Cerebellar cortex (tissue), 1 donor: ENCODE measurements around the gene PDCD5.
"Not testable (repeated sequence)": the region's sequence is repeated elsewhere in the genome, so short reads cannot be mapped to it uniquely, and the experiment has no call there.

Experiments
- DNase-seq: peaks from one replicate; pipeline ENCODE4 v3.0.0-alpha.2; 2015; ENCODE audit warnings: low spot score

PDCD5 gene

DNA sequence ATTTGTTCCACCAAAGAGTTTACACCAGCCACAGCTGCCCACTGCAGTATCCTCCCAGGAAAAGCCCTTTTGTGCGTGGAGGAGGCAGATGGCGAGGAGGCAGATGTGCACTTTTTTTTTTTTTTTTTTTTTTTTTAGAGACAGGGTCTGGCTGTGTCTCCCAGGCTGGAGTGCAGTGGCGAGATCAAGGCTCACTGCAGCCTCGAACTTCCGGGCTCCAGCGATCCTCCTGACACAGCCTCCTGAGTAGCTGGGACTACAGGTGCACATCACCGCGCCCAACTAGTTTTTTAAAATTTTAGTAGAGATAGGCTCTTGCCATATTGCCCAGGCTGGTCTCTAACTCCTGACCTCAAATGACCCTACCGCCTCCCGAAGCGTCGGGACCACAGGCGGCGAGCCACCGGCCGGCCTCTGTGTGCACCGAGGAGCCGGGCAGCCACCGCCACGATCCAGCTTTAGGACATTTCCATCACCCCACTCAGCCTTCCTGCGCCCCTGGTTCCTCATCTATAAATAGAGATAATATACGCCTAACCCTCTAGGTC lies 563 bp upstream of the PDCD5 start:
- DNase-seq = no peak

DNA sequence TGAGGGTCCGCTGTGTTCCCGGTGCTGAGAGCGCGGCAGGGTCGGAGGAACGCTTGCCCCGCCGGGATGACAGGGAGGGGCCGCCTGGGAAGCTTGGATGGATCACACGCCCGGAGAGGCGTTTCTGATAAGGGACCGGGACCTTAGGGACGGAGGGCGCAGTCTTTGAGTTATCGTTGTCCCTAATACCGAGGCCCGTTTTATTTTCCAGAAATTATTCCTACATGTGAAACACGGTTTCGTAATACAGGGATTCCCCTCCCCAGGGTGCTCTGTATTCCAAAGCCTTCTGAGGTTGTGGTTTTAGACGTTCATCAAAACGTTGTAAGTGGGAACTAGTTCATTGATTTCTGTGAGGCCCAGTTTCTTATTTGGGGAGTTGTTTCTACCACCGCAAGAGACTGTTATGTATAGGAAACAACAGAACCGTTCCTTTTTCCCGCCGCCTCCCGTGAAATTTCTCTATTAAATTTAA lies 752 bp downstream of the PDCD5 start:
- peak; percentile 19 for DNase-seq

DNA sequence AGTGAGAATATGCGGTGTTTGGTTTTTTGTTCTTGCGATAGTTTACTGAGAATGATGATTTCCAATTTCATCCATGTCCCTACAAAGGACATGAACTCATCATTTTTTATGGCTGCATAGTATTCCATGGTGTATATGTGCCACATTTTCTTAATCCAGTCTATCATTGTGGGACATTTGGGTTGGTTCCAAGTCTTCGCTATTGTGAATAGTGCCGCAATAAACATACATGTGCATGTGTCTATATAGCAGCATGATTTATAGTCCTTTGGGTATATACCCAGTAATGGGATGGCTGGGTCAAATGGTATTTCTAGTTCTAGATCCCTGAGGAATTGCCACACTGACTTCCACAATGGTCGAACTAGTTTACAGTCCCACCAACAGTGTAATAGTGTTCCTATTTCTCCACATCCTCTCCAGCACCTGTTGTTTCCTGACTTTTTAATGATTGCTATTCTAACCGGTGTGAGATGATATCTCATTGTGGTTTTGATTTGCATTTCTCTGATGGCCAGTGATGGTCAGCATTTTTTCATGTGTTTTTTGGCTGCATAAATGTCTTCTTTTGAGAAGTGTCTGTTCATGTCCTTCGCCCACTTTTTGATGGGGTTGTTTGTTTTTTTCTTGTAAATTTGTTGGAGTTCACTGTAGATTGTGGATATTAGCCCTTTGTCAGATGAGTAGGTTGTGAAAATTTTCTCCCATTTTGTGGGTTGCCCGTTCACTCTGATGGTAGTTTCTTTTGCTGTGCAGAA lies 6.9 kb downstream of the PDCD5 start:
- DNase-seq = not testable (repeated sequence)

DNA sequence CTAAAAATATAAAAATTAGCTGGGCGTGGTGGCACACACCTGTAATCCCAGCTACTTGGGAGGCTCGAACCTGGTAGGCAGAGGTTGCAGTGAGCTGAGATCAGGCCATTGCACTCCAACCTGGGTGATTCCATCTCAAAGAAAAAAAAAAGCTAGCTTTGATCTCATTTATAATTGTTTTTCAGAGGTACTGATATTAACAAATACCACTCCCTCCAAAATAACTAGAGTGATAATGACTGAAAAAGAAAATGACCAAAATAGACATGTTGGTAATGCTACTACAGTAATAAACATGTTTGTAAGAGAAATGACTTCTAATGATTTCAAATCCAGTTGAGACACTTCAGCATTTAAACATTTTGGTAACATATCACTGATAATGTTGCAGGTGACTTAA lies 13.0 kb downstream of the PDCD5 start:
- no peak for DNase-seq

DNA sequence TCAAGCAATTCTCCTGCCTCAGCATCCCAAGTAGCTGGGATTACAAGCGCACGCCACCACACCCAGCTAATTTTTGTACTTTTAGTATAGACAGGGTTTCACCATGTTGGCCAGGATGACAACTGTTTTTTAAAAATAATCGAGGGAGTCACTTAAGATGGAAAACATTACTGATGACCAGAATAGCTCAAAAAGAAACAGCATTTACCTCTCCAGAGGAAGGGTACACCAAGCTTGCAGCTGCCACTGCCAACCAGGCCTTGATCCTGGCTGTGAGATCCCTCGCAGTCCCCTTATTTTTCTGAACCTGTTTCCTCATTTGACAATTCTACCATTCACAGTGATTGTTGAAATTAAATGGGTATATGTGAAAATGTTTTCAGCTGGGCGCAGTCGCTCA lies 14.5 kb downstream of the PDCD5 start:
- DNase-seq = no peak

DNA sequence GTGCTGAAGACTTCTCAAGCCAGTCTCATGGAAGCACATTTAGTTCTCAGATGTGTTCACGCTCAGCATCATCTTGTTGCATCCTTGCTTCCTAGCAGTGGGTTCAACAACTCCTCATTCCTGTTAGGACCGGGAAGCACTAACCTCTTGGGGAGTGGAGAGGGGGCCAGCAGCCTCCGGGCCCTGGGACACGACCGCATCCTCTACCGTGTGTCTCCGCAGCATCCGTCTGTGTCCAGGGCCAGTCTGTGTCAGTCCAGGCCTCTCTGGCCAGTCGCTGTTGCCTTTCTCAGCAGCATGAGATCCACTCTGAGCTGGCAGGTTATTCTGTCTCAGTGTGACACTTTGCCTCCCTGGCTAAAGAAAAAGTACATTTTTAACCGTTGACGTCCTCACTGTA lies 17.0 kb downstream of the PDCD5 start:
- no peak for DNase-seq

DNA sequence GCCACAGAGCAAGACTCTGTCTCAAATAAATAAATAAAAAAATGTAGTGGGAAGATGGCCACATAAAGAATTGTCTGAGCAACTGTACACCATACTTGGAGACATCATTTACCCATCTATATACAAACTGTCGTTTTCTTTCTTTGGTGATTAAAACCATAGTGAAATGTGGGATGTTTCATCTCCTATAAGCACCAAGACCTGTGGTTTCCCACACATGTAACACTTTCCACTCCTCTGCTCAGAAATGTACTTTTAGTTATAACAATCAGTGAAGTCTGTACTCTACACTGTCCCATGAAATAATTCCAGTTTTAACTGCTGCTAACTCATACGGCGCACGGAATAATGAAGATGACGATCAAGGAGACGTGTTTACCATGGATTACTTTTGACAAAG lies 18.3 kb downstream of the PDCD5 start:
- no peak for DNase-seq

DNA sequence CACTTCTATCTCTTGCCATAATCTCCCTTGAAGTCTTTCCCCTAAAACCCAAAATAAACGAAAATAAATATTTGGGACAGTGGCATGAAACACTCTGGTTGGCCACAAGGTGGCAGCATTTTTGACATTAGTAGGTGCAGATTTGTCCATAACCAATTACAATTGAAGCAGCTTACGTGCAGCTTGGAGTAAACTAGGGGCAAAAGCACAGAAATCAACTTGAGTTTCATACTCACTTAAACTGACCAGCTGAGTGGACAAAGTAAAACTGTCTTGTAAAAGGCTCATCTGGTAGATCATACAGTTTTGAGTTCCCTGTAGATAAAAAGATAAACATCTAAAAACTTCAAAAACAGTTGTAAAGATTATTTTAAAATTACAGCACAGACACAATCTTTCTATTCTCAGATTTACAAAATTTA lies 18.8 kb downstream of the PDCD5 start:
- DNase-seq = peak; percentile 65

DNA sequence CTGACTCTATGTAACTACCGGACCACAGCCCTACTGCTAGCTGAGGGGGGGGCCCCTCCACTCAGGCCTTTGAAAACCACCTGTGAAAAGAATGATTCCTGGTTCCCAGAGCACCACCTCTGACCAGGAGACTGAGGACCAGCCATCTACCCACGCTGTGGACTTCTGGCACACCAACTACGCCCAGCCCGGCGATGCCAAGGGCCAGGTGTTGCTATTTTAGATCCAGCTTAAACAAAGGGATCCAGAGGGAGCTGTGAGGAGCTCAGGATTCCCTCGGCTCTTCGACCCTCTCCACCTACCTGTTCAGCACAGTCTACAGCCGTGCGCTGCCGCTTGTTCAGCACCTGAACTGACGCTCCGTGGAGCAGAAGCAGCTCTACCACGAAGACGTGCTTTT lies 23.0 kb downstream of the PDCD5 start:
- no peak for DNase-seq

DNA sequence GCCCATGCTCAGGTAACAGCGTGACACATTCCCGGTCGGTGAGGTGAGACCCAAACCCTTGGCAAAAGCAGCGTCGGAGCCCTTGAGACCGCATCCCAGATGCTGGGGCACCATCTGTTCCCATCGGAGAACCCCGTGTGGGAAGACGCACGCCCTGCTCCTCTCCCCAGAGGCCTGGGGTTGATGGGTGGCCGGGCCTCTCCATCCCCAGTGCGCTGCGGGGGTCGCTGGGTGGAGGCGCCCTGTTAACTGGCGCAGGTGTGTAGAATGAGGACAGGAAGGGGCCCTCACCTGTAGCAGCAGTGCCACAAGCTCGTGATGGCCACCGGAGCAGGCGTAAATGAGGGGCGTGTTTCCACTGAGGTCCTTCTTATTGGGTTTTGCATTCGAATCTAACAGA lies 24.6 kb downstream of the PDCD5 start:
- DNase-seq = no peak

DNA sequence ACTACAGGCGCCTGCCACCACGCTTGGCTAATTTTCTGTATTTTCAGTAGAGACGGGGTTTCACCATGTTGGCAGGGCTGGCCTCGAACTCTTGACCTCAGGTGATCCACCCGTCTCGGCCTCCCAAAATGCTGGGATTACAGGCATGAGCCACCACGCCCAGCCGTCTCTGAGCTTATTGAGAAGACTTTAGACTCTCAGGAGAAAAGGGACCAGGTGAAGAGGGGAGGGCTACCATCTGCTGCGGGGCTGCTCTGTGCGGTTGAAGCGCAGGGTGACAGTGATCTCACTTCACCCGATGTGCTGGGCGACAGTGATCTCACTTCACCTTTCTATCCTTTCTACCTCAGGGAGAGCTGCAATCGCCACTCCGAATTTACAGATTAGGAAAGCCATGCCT lies 25.3 kb downstream of the PDCD5 start:
- no peak for DNase-seq

DNA sequence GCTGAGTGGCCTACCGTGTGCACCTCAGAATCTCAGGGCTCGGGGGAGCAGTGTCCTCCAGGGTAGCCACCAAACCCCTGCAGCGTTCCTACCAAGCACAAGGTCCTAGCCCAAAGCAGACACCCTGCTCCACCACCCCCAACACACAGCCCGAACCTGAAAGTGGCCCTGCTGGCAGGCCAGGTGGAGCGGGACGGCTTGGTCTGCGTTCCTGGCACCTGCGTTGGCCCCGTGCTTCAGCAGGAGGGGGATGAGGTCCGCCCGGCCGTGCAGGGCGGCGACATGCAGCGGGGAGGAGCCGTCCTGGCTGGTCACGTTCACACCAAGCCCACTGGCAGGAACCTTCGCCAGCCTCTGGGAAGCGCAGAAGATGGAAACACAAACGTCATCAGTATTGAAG lies 26.5 kb downstream of the PDCD5 start:
- DNase-seq = no peak

DNA sequence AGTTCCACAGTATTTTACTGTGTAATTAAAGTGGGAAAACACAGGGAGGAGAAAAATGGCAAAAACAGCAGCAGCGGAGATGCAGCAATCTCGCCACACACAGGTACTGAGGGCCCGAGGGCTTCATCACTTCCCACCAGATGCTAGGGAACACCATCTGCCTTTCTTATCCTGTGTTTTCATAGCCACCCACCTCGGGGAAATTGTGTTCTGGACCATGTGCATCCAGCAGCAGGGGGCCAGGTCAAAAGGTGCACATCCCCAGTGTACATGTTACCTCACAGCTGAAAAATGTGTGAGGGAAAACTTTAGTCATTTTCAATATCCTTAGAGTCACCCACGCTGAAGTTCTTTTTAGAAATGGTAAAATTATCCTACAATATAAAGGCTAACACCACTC lies 30.2 kb downstream of the PDCD5 start:
- no peak for DNase-seq

DNA sequence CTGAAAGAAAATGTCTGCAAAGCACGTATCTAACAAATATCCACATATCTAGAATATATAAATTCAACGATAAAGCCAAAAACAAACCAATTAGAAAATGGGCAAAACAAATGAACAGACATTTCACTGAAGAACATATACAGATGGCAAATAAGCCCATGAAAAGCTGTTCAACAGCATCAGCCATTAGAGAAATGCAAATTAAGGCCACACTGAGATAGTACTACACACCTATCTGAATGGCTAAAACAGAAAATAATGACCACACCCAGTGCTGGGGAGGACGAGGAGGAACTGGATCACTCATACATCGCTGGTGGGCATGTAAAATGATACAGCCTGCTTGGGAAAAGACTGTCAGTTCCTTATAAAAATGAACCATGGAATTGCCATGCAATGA lies 32.0 kb downstream of the PDCD5 start:
- no peak for DNase-seq

DNA sequence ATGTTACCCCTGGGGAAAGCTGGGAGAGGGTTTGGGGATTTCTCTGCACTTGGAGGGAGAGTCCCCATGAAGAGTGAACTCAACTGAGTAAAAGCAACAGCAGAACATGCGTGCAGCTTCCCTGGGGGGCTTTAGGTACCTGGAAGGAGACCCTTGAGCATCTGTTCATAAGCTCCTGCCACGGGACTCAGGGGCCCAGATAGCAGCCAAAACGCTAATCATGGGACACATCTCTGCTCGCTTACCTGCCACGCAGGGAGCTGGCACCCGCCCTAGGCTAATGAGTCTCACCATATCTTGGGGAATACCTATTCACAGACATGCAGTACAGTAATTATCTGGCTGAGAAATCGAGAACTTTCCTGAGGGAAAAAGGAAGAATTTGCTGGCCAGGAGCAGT lies 33.9 kb downstream of the PDCD5 start:
- no peak for DNase-seq

DNA sequence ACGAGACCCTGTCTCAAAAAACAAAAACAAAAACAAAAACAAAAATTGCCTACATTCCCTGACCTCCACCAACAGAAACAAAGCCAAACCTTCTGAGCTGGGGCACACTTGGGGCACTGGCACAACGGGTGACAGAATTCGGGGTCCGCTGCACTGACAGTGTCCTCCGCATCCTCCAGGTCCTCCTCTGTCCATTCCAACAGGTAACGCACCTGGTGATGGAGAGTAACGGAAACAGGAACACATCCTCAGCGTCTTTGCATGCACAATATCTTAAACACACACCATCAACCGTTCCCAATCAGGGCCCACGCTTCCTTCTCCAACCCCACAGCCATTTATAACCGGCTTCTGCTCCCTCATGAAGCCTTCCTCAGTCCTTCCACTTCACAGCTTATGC lies 34.6 kb downstream of the PDCD5 start:
- DNase-seq = no peak

DNA sequence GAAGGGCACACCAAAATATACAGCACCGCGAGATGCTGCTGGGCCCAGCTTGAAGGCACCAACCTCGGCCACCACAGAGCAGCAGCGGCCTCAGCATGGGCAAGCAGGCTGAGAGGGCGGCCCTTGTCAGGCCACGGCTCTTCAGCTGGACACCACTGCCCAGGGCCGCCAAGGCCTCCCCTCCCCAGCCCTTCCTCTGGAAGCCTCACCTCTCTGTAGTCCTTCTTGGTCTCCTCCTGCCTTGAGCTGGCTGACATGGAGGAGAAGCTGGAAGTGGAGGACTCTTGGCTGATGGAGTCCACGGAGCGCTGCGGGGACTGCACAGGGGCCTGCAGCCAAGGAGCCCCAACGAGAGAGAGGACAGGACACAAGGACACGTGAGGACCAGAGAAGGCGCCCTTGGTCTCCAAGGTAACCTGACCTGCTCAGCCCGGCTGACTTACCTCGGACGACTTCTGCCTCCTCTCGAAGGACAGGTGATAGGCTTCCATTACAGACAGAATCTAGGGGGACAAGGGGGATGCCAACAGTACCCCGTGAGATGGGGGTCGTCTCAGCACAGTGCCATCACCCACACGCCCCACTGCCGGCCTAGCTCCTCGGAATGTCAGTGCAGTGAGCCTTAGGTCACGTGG lies 38.2 kb downstream of the PDCD5 start:
- no peak for DNase-seq

DNA sequence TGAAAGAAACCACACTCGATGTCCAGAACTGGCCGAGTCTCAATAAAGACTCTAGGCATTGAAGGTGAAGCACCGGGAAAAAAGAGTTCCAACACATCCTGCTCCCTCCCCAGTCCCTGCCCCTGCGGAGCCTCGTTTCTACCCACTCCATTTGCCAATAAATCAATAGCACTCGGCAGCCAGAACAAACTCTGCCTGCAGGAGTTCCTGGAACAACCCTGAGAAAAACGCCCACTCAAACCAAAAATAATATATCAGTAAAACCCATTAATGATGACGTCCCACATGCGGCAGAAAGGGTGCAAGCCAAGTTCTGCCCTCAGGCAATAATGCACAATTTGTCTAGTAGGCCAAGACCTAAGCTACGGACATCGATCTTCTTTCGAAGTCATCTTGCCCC lies 41.0 kb downstream of the PDCD5 start:
- no peak for DNase-seq

DNA sequence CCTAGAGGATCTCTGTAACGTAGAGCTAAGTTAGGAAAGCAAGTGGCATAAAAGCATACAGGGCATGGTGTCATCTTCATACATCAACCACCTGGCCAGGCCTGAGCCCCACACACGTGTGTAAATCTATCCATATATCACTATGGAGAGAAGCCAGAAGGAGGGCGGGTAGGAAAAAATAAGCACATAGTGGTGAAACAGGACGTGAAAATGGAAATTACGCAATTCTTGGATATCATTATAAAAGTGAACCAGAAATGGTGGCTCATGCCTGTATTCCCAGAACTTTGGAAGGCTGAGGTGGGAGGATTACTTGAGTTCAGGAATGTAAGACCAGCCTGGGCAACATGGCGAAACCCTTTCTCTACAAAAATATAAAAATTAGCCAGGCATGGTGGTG lies 43.4 kb downstream of the PDCD5 start:
- DNase-seq = no peak

DNA sequence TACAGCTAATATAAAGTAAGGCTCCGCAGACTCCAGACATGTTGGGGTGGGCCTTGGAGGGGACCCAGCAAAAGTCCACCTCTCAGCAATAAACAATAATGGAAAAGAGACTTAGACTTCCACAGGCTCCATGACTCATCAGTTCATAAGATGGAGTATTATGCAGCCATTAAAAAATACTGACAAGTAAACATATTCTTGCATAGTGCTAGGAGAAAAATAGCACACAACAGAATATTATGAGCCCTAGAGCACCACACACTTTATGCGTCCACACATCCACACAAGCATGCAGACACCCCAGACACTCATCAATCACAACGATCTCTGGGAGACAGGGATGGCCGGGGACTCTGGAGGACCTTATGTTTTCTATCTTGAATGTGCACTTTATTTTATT lies 46.0 kb downstream of the PDCD5 start:
- DNase-seq = no peak

DNA sequence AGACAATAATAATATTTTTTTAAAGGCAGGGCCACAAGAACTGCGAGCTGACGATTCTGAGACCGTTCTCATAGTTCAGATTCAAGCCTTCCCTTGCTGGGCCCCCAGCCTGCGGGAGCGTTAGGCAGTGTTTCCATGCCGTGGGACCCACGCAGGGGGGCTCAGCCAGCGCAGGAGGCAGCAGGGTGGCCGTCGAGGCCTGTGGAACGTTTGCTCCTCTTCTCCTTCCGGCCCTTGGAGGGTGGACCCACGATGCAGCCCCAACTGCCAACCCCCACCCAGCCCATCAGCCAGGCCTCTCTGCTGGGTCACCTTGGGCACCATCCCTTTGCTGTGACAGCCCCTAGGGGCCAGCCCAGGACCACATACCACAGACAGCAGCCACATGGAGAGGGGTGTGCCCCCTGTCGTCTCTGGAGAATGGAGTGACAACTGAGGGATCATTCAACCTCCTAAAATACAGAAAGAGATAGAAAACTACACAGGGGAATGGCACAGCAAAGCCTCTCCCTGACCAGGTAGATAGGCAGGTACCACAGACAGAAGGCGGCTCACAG lies 46.8 kb downstream of the PDCD5 start:
- DNase-seq = no peak

DNA sequence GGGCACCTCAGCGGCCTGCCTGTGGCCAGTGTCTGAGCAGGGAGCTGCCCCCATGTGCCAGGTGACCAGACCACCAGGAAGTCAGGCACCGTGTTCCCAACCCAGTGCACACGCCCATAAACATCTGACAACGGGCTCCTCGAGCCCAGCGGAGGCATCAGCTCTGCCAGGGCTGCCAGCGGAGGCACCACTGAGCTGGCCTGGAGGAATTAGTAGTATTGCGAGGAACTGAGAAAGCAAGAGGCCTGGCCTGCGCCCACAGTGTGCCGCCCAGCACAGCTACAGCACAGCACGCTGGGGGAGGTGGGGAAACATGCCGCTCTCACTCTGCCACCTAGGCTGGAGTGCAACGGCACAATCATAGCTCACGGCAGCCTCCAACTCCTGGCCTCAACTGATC lies 49.3 kb downstream of the PDCD5 start:
- no peak for DNase-seq

DNA sequence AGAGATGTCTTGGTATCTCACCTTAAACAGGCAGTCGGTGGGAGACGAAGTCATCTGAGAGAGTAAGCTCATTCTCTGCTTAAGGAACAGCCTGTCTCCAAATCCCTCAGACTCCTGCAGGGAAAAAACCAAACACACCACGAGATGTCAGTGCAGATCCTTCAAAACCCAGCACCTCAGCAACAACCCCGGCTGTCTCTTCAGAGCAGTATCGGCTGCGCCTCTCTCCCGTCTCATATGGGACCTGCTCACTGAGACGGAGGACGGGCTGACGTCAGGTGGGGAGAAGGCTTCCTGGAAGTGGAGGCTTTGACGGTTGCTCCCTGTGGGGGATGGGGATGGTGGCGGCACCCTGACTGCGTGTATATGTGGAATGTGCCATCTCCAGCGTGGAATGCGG lies 50.4 kb downstream of the PDCD5 start:
- DNase-seq = no peak
